ENCODE results near the gene TMEM41A. TPM values are rescaled to one million over a fixed set of nuclear protein-coding genes. Genes with fewer than 3 reads are reported as not detected.
A peak's percentile ranks its signal among the peaks of the same experiment; 100 is the strongest.

The TMEM41A gene
- 15.1 to 15.9 TPM (median 15.5 TPM) in 3 replicates for total RNA-seq
- long read RNA-seq, transcript TMEM41A-203 (5 exons, 2,827 nt): major isoform, 5 of 14 reads
- long read RNA-seq, partial matches to known transcripts: 1 of 14 reads
- long read RNA-seq, other reads (novel, unspliced or antisense): 8 of 14 reads

- H3K9me3 Mint-ChIP-seq (ENCODE audit: low read depth): no peaks in the 10 kb centered on the region
- H3K4me1 Mint-ChIP-seq (ENCODE audit: low read depth): peaks cover 18% of the 10 kb centered on the region
- peaks cover 12% of the 10 kb centered on the region for H3K36me3 Mint-ChIP-seq (ENCODE audit: low read depth)
- peaks cover 6% of the 10 kb centered on the region for H3K27me3 Mint-ChIP-seq (ENCODE audit: low read depth)
- H3K27ac Mint-ChIP-seq (ENCODE audit: unreplicated experiment): peak within 1 kb of the TSS; percentile 97
- TF ChIP-seq, protein P1, sequence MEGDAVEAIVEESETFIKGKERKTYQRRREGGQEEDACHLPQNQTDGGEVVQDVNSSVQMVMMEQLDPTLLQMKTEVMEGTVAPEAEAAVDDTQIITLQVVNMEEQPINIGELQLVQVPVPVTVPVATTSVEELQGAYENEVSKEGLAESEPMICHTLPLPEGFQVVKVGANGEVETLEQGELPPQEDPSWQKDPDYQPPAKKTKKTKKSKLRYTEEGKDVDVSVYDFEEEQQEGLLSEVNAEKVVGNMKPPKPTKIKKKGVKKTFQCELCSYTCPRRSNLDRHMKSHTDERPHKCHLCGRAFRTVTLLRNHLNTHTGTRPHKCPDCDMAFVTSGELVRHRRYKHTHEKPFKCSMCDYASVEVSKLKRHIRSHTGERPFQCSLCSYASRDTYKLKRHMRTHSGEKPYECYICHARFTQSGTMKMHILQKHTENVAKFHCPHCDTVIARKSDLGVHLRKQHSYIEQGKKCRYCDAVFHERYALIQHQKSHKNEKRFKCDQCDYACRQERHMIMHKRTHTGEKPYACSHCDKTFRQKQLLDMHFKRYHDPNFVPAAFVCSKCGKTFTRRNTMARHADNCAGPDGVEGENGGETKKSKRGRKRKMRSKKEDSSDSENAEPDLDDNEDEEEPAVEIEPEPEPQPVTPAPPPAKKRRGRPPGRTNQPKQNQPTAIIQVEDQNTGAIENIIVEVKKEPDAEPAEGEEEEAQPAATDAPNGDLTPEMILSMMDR (IDR thresholded peaks at IDR 0.05): no peak
- H3K4me3 Mint-ChIP-seq (ENCODE audit: unreplicated experiment): peak within 1 kb of the TSS; percentile 96
- peak; percentile 99 for DNase-seq (ENCODE audit: low spot score)
Observed at GRCh38 chr3:185498503-185499396, at the start of gene TMEM41A. TSS of gene TMEM41A (minus strand) at chr3:185499035. CDS start at chr3:185498961, 74 bp downstream.

DNA sequence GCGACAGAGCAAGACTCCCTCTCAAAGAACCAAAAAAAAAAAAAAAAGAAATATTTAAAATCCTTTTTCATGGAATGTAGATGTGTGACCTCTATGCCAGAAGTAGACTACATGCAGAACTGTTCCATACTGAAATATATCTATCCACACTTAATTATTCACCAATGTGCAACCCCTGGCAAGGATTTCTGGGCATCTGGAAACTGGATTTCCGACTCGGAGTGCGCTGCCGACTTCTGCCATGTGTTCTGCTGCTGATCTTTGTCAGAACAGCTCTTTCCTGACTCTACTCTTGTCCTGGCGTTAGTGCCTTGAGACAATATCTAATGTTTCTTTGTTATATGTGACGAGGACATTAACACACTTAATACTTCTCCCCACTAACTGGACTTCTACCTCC is 41.9 kb upstream of the TMEM41A start:
- Mint-ChIP-seq H3K27ac (ENCODE audit: unreplicated experiment) (no peak overlapping the region), H3K4me3 (ENCODE audit: unreplicated experiment) (no peak overlapping the region), H3K4me1 (ENCODE audit: low read depth) (peaks cover 7% of the 10 kb centered on the region), H3K9me3 (ENCODE audit: low read depth) (no peaks in the 10 kb centered on the region), H3K36me3 (ENCODE audit: low read depth) (no peaks in the 10 kb centered on the region), H3K27me3 (ENCODE audit: low read depth) (no peaks in the 10 kb centered on the region)
- TF ChIP-seq, protein P1 (IDR thresholded peaks at IDR 0.05): no peak
- no peak for DNase-seq (ENCODE audit: low spot score)

GRCh38 chr3:185539934-185540333 is 41.1 kb upstream of the TMEM41A start:
- Mint-ChIP-seq H3K9me3 (ENCODE audit: low read depth) (no peaks in the 10 kb centered on the region), H3K27ac (ENCODE audit: unreplicated experiment) (no peak overlapping the region), H3K4me3 (ENCODE audit: unreplicated experiment) (no peak overlapping the region), H3K36me3 (ENCODE audit: low read depth) (no peaks in the 10 kb centered on the region), H3K4me1 (ENCODE audit: low read depth) (peaks cover 7% of the 10 kb centered on the region), H3K27me3 (ENCODE audit: low read depth) (no peaks in the 10 kb centered on the region)
- TF ChIP-seq, protein P1 (IDR thresholded peaks at IDR 0.05): no peak
- DNase-seq (ENCODE audit: low spot score): no peak

- no peaks in the 10 kb centered on the region for H3K9me3 Mint-ChIP-seq (ENCODE audit: low read depth)
- H3K27me3 Mint-ChIP-seq (ENCODE audit: low read depth): no peaks in the 10 kb centered on the region
- no peak for DNase-seq (ENCODE audit: low spot score)
- no peaks in the 10 kb centered on the region for H3K36me3 Mint-ChIP-seq (ENCODE audit: low read depth)
- H3K27ac Mint-ChIP-seq (ENCODE audit: unreplicated experiment): peak overlapping the region; percentile 67
- H3K4me3 Mint-ChIP-seq (ENCODE audit: unreplicated experiment): no peak overlapping the region
- peaks cover 7% of the 10 kb centered on the region for H3K4me1 Mint-ChIP-seq (ENCODE audit: low read depth)
- TF ChIP-seq, protein P1 (IDR thresholded peaks at IDR 0.05): no peak
Observed at GRCh38 chr3:185537369-185537970, 38.6 kb upstream of the TMEM41A start.

- DNase-seq (ENCODE audit: low spot score): no peak
- Mint-ChIP-seq H3K9me3 (ENCODE audit: low read depth) (no peaks in the 10 kb centered on the region), H3K36me3 (ENCODE audit: low read depth) (no peaks in the 10 kb centered on the region), H3K4me3 (ENCODE audit: unreplicated experiment) (no peak overlapping the region), H3K4me1 (ENCODE audit: low read depth) (peaks cover 7% of the 10 kb centered on the region), H3K27ac (ENCODE audit: unreplicated experiment) (no peak overlapping the region), H3K27me3 (ENCODE audit: low read depth) (peaks cover 3% of the 10 kb centered on the region)
- TF ChIP-seq, protein P1 (IDR thresholded peaks at IDR 0.05): no peak
Observed at GRCh38 chr3:185534511-185534910, 35.7 kb upstream of the TMEM41A start.

All from chondrocyte (in vitro differentiated cells).